HEK293 (cell line): ENCODE data around the gene MTF2.

ENCODE experiments used
- ZNF560 ChIP-seq: fragments of 450-650 bp; formaldehyde crosslinking; IDR thresholded peaks from 2 replicates; pipeline ENCODE4 v1.5.1; 2017; ENCODE audit warnings: missing biosample characterization, missing genetic modification characterization, borderline replicate concordance
- ZNF785 ChIP-seq: fragments of 450-650 bp; formaldehyde crosslinking; IDR thresholded peaks from 2 replicates; pipeline ENCODE4 v1.5.1; 2016; ENCODE audit warnings: missing biosample characterization, missing genetic modification characterization
- TF ChIP-seq, protein P1 (sequence below): fragments of 450-650 bp; formaldehyde crosslinking; IDR thresholded peaks from 2 replicates; pipeline ENCODE4 v1.5.1; 2017; ENCODE audit warnings: missing biosample characterization, missing genetic modification characterization
- TF ChIP-seq, protein P2 (sequence below): fragments of 450-650 bp; formaldehyde crosslinking; IDR thresholded peaks from 2 replicates; pipeline ENCODE4 v1.5.1; 2016; ENCODE audit warnings: missing biosample characterization, missing genetic modification characterization
- TF ChIP-seq, protein P3 (sequence below): fragments of 450-650 bp; IDR thresholded peaks from 2 replicates; pipeline ENCODE4 v1.5.1; 2018; ENCODE audit warnings: missing biosample characterization, mild to moderate bottlenecking, missing genetic modification characterization
- TF ChIP-seq, protein P4 (sequence below): fragments of 450-650 bp; formaldehyde crosslinking; IDR thresholded peaks from 2 replicates; pipeline ENCODE4 v1.5.1; 2016; ENCODE audit warnings: missing biosample characterization, missing genetic modification characterization

- TF ChIP-seq, protein P1, sequence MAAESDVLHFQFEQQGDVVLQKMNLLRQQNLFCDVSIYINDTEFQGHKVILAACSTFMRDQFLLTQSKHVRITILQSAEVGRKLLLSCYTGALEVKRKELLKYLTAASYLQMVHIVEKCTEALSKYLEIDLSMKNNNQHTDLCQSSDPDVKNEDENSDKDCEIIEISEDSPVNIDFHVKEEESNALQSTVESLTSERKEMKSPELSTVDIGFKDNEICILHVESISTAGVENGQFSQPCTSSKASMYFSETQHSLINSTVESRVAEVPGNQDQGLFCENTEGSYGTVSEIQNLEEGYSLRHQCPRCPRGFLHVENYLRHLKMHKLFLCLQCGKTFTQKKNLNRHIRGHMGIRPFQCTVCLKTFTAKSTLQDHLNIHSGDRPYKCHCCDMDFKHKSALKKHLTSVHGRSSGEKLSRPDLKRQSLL (tag by site-specific recombination) = no peak
- TF ChIP-seq, protein P2, sequence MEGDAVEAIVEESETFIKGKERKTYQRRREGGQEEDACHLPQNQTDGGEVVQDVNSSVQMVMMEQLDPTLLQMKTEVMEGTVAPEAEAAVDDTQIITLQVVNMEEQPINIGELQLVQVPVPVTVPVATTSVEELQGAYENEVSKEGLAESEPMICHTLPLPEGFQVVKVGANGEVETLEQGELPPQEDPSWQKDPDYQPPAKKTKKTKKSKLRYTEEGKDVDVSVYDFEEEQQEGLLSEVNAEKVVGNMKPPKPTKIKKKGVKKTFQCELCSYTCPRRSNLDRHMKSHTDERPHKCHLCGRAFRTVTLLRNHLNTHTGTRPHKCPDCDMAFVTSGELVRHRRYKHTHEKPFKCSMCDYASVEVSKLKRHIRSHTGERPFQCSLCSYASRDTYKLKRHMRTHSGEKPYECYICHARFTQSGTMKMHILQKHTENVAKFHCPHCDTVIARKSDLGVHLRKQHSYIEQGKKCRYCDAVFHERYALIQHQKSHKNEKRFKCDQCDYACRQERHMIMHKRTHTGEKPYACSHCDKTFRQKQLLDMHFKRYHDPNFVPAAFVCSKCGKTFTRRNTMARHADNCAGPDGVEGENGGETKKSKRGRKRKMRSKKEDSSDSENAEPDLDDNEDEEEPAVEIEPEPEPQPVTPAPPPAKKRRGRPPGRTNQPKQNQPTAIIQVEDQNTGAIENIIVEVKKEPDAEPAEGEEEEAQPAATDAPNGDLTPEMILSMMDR (tag by site-specific recombination) = no peak
- no peak for TF ChIP-seq ZNF560 (tag by site-specific recombination)
- TF ChIP-seq ZNF785 (tag by site-specific recombination) = no peak
- TF ChIP-seq, protein P3, sequence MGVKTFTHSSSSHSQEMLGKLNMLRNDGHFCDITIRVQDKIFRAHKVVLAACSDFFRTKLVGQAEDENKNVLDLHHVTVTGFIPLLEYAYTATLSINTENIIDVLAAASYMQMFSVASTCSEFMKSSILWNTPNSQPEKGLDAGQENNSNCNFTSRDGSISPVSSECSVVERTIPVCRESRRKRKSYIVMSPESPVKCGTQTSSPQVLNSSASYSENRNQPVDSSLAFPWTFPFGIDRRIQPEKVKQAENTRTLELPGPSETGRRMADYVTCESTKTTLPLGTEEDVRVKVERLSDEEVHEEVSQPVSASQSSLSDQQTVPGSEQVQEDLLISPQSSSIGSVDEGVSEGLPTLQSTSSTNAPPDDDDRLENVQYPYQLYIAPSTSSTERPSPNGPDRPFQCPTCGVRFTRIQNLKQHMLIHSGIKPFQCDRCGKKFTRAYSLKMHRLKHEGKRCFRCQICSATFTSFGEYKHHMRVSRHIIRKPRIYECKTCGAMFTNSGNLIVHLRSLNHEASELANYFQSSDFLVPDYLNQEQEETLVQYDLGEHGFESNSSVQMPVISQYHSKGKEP (tag by site-specific recombination) = no peak
- TF ChIP-seq, protein P4, sequence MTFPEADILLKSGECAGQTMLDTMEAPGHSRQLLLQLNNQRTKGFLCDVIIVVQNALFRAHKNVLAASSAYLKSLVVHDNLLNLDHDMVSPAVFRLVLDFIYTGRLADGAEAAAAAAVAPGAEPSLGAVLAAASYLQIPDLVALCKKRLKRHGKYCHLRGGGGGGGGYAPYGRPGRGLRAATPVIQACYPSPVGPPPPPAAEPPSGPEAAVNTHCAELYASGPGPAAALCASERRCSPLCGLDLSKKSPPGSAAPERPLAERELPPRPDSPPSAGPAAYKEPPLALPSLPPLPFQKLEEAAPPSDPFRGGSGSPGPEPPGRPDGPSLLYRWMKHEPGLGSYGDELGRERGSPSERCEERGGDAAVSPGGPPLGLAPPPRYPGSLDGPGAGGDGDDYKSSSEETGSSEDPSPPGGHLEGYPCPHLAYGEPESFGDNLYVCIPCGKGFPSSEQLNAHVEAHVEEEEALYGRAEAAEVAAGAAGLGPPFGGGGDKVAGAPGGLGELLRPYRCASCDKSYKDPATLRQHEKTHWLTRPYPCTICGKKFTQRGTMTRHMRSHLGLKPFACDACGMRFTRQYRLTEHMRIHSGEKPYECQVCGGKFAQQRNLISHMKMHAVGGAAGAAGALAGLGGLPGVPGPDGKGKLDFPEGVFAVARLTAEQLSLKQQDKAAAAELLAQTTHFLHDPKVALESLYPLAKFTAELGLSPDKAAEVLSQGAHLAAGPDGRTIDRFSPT (tag by site-specific recombination) = no peak
Observed at GRCh38 chr1:93051961-93052360, 27.1 kb upstream of the MTF2 start.
